Osteoblast (primary cell): ENCODE measurements around the gene LRRC25. TPM values are rescaled to one million over a fixed set of nuclear protein-coding genes. Genes with fewer than 3 reads are reported as not detected.
"Not testable (repeated sequence)": the region's sequence is repeated elsewhere in the genome, so short reads cannot be mapped to it uniquely, and the experiment has no call there.

Source experiments
- DNase-seq: peaks from one replicate; pipeline ENCODE4 v3.0.0; 2011; ENCODE audit warnings: low spot score, mixed read lengths; ENCODE audit not compliant: insufficient read length; ENCODE audit errors: missing footprints
- H2AFZ ChIP-seq: 2 replicates; pipeline ENCODE4 v1.6.0; 2011; ENCODE audit warnings: mild to moderate bottlenecking, low read length
- H3K27ac ChIP-seq: 2 replicates; pipeline ENCODE4 v1.5.1; 2011; ENCODE audit warnings: mild to moderate bottlenecking, low read depth, low read length, moderate library complexity
- H3K27me3 ChIP-seq: 2 replicates; pipeline ENCODE4 v1.6.0; 2012; ENCODE audit warnings: mild to moderate bottlenecking, control low read depth, inconsistent platforms, low read length, moderate library complexity; ENCODE audit not compliant: insufficient read depth
- H3K36me3 ChIP-seq: 2 replicates; pipeline ENCODE4 v1.5.1; 2011; ENCODE audit warnings: mild to moderate bottlenecking, low read length, control low read depth, moderate library complexity; ENCODE audit not compliant: insufficient read depth
- H3K4me1 ChIP-seq: 2 replicates; pipeline ENCODE4 v1.5.1; 2011; ENCODE audit warnings: mild to moderate bottlenecking, low read length, control low read depth, moderate library complexity; ENCODE audit not compliant: insufficient read depth
- H3K4me2 ChIP-seq: 2 replicates; pipeline ENCODE4 v1.6.0; 2011; ENCODE audit warnings: mild to moderate bottlenecking, low read length; ENCODE audit not compliant: insufficient read depth
- H3K4me3 ChIP-seq: fragments of 200-600 bp; sonication (generic); 3 replicates; pipeline ENCODE4 v1.5.1; 2012; ENCODE audit warnings: mild to moderate bottlenecking, low read length, inconsistent platforms; ENCODE audit not compliant: insufficient read depth
- H3K79me2 ChIP-seq: 2 replicates; pipeline ENCODE4 v1.6.0; 2012; ENCODE audit warnings: mild to moderate bottlenecking, low read length, control low read depth, inconsistent platforms; ENCODE audit not compliant: insufficient read depth
- H3K9me3 ChIP-seq: 2 replicates; pipeline ENCODE4 v1.5.1; 2011; ENCODE audit warnings: low read depth, low read length, control low read depth
- H4K20me1 ChIP-seq: 2 replicates; pipeline ENCODE4 v1.6.0; 2012; ENCODE audit warnings: mild to moderate bottlenecking, low read length, control low read depth; ENCODE audit not compliant: insufficient read depth
- CTCF ChIP-seq: IDR thresholded peaks from 2 replicates; pipeline ENCODE4 v1.5.1; 2011; ENCODE audit warnings: mild to moderate bottlenecking, low read depth, low read length, moderate library complexity; ENCODE audit errors: extremely low read depth
- total RNA-seq: library from RNA; depleted of rRNA; stranded (reverse); fragments of >200 nt; gene quantifications from 2 replicates; pipeline ENCODE4 v1.2.3, GENCODE V29; 2012

LRRC25 gene
- total RNA-seq, 1 donor, result 1.1 TPM

GRCh38 chr19:18353378-18354005, 43.9 kb downstream of the LRRC25 start:
- no peaks in the 10 kb centered on the region for H3K79me2 ChIP-seq
- H3K4me1 ChIP-seq, result no peaks in the 10 kb centered on the region
- no peak overlapping the region for H3K4me3 ChIP-seq
- H3K9me3 ChIP-seq, result peaks cover 3% of the 10 kb centered on the region
- no peaks in the 10 kb centered on the region for H3K27me3 ChIP-seq
- no peak overlapping the region for H3K4me2 ChIP-seq
- peaks cover 14% of the 10 kb centered on the region for H3K36me3 ChIP-seq
- TF ChIP-seq CTCF, result no peak
- no peak overlapping the region for H3K27ac ChIP-seq
- no peaks in the 10 kb centered on the region for H4K20me1 ChIP-seq
- no peak for DNase-seq
- H2AFZ ChIP-seq, result no peak overlapping the region

- H3K27ac ChIP-seq, result no peak overlapping the region
- no peak for TF ChIP-seq CTCF
- H3K27me3 ChIP-seq, result no peaks in the 10 kb centered on the region
- peaks cover 6% of the 10 kb centered on the region for H3K36me3 ChIP-seq
- DNase-seq, result no peak
- no peaks in the 10 kb centered on the region for H3K79me2 ChIP-seq
- H4K20me1 ChIP-seq, result no peaks in the 10 kb centered on the region
- H2AFZ ChIP-seq, result no peak overlapping the region
- no peak overlapping the region for H3K4me2 ChIP-seq
- no peaks in the 10 kb centered on the region for H3K4me1 ChIP-seq
- no peaks in the 10 kb centered on the region for H3K9me3 ChIP-seq
- no peak overlapping the region for H3K4me3 ChIP-seq
These were observed 45.9 kb downstream of the LRRC25 start for GRCh38 chr19:18351544-18351943.

- Histone ChIP-seq H3K4me3 (no peak overlapping the region), H2AFZ (no peak overlapping the region), H3K27ac (no peak overlapping the region), H3K36me3 (peaks cover 1% of the 10 kb centered on the region), H3K4me2 (no peak overlapping the region), H3K79me2 (no peaks in the 10 kb centered on the region), H3K9me3 (no peaks in the 10 kb centered on the region), H3K4me1 (no peaks in the 10 kb centered on the region), H4K20me1 (no peaks in the 10 kb centered on the region), H3K27me3 (no peaks in the 10 kb centered on the region)
- no peak for DNase-seq
- TF ChIP-seq CTCF, result no peak
These were observed 46.9 kb downstream of the LRRC25 start for GRCh38 chr19:18350490-18350889.

GRCh38 chr19:18349524-18350128, 47.8 kb downstream of the LRRC25 start:
- Histone ChIP-seq H3K4me3 (no peak overlapping the region), H3K4me1 (no peaks in the 10 kb centered on the region), H3K36me3 (no peaks in the 10 kb centered on the region), H2AFZ (no peak overlapping the region), H3K9me3 (no peaks in the 10 kb centered on the region), H3K27me3 (no peaks in the 10 kb centered on the region), H3K27ac (no peak overlapping the region), H3K4me2 (no peak overlapping the region), H3K79me2 (no peaks in the 10 kb centered on the region), H4K20me1 (no peaks in the 10 kb centered on the region)
- peak; percentile 96 for DNase-seq
- TF ChIP-seq CTCF, result peak; percentile 94

- not testable (repeated sequence) for H3K79me2 ChIP-seq, DNase-seq, H2AFZ ChIP-seq, H3K4me1 ChIP-seq, H4K20me1 ChIP-seq, H3K4me3 ChIP-seq, H3K9me3 ChIP-seq, H3K36me3 ChIP-seq, H3K27me3 ChIP-seq, H3K27ac ChIP-seq, H3K4me2 ChIP-seq
These were observed 48.5 kb downstream of the LRRC25 start for GRCh38 chr19:18348818-18349339.
